Transverse colon (tissue), 4 donors: Measurements from ENCODE around the gene PPARA.

ENCODE experiments used
- CTCF ChIP-seq, 5 experiments: fragments of 200-600 bp in 3 of 5; fragments of 450-650 bp in 2 of 5; sonication (generic) in 3 of 5; IDR thresholded peaks; 1 replicate in 2 of 5; 2 replicates in 3 of 5; pipeline ENCODE4 v1.5.1; 2016 to 2017; ENCODE audit warnings: antibody characterized with exemption in 5 of 5, inconsistent platforms in 3 of 5, mild to moderate bottlenecking in 2 of 5, moderate library complexity in 1 of 5
- EP300 ChIP-seq: sonication (generic); formaldehyde crosslinking; IDR thresholded peaks from one replicate; pipeline ENCODE4 v1.6.1; 2017; ENCODE audit warnings: antibody characterized with exemption, low read depth
- POLR2A ChIP-seq: fragments of 450-650 bp; IDR thresholded peaks from one replicate; pipeline ENCODE4 v1.6.1; 2016; ENCODE audit warnings: antibody characterized with exemption, mild to moderate bottlenecking, moderate library complexity
- POLR2AphosphoS5 ChIP-seq, 3 donors: sonication (generic); formaldehyde crosslinking; IDR thresholded peaks; one replicate each; pipeline ENCODE4 v1.6.1; 2016; ENCODE audit warnings: antibody characterized with exemption in 3 of 3

- TF ChIP-seq CTCF (IDR thresholded peaks at IDR 0.05), result no peak
- TF ChIP-seq POLR2A, result no peak
- no peak for TF ChIP-seq POLR2AphosphoS5 (IDR thresholded peaks at IDR 0.05)
- no peak for TF ChIP-seq EP300
Measured at GRCh38 chr22:46240506-46240905, 90.2 kb downstream of the PPARA start.
